ENCODE data around the gene NUP210.

The NUP210 gene

DNA sequence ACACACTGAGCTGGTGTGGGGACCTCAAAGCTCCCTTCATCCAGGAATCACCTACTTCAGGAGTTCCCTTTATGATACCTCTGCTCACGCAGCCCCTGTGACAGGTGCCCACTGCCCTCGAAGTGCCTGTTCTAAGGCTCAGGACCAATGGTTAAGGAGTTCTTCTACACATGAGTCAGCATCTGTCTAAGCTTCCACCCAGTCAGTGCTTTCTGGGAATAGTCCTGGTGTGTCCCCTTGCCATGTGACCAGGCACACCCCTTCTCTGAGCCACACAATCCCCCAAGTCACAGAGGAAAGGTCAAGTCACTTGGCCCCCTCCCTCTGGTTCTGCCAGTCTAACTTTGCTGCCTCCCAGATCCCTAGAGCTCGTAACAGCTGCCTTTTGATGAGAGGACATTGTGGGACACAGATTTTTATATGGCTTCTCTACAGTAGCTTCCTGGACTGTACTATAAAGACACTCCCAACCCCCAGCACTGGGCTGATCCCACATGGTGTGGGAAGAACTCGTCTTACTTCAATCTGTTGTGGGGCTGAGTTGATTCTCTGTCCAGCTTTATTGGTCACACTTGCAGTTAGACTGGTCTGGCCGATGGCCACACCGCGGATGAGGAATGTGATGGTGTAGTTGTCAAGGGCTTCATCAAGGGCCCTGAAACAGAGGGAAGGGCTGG is 78.8 kb downstream of the NUP210 start:
- no peaks in the 10 kb centered on the region for H3K9me3 ChIP-seq (ENCODE audit: severe bottlenecking)
- no peak for TF ChIP-seq CTCF (IDR thresholded peaks at IDR 0.05; ENCODE audit: low read depth, low read length)
- peaks cover 72% of the 10 kb centered on the region for H3K36me3 ChIP-seq
- H3K4me3 ChIP-seq (ENCODE audit: low read depth, low read length), result no peak overlapping the region
- no peaks in the 10 kb centered on the region for H3K27me3 ChIP-seq (ENCODE audit: insufficient read depth, low read depth, severe bottlenecking)
- H3K27ac ChIP-seq, result no peak overlapping the region
- no peak for DNase-seq

DNA sequence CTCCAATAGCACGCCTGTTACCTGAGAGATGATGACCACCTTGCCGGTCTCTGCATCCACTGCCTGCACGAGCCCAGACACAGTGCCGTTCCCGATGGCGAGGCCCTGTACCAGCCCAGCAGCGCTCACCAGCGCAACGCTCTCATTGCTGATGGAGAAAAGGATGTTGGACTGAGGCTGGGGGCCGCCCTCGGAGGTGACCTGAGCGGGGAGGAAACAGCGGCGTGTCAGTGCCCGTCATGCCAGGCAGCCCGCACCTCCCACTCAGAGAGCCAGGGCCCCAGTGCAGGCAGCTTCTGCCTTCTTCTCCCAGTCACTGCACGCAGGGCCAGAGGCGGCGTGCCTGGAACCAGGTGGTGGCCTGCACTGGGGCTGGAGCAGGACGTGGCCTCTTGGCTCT is 80.3 kb downstream of the NUP210 start:
- no peaks in the 10 kb centered on the region for H3K9me3 ChIP-seq (ENCODE audit: severe bottlenecking)
- no peak for TF ChIP-seq CTCF (IDR thresholded peaks at IDR 0.05; ENCODE audit: low read depth, low read length)
- no peak overlapping the region for H3K4me3 ChIP-seq (ENCODE audit: low read depth, low read length)
- no peak for DNase-seq
- H3K27me3 ChIP-seq (ENCODE audit: insufficient read depth, low read depth, severe bottlenecking), result no peaks in the 10 kb centered on the region
- no peak overlapping the region for H3K27ac ChIP-seq
- H3K36me3 ChIP-seq, result peaks cover 76% of the 10 kb centered on the region

DNA sequence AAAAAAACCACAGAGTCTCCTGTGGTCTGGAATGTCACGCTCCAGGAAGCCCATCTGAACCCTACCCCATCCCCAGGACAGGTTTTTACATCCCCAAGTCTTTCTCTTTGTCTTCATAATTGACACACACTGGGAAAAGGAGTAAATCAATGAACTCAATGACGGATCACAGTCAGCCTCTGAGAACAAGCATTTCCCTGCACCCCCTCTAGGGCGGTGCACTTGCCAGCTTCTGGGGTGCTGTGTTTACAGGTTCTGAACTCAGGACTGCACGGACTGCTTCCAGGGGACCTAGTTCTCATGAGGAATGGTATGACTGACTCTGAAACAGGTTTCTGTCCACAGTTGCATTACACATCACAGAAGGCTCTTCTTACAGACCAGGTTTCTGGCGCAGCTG is 81.1 kb downstream of the NUP210 start:
- Histone ChIP-seq H3K27me3 (ENCODE audit: insufficient read depth, low read depth, severe bottlenecking) (no peaks in the 10 kb centered on the region), H3K36me3 (peaks cover 71% of the 10 kb centered on the region), H3K9me3 (ENCODE audit: severe bottlenecking) (no peaks in the 10 kb centered on the region), H3K4me3 (ENCODE audit: low read depth, low read length) (no peak overlapping the region), H3K27ac (no peak overlapping the region)
- DNase-seq, result no peak
- TF ChIP-seq CTCF (IDR thresholded peaks at IDR 0.05; ENCODE audit: low read depth, low read length), result no peak

DNA sequence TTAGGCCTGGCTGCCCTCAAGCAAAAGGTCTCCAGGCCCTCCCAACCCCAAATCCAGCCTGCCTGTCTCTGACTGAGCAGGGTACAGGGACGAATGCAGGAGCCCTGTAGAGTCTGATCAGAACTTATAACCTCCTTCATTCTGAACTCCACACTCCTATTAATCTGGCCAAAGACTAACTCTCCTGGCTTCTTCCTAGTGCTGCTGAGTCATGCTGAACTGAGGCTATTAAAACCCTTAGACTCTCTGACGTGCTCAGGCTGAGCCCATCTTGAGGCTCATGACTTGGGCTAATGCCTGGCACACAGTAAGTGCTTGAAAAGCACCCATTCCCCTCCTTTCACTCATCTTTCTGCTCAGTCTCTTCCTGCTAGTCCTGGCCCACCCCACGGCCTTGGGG is 81.9 kb downstream of the NUP210 start:
- DNase-seq, result no peak
- H3K27ac ChIP-seq, result no peak overlapping the region
- no peaks in the 10 kb centered on the region for H3K27me3 ChIP-seq (ENCODE audit: insufficient read depth, low read depth, severe bottlenecking)
- H3K4me3 ChIP-seq (ENCODE audit: low read depth, low read length), result no peak overlapping the region
- peaks cover 73% of the 10 kb centered on the region for H3K36me3 ChIP-seq
- TF ChIP-seq CTCF (IDR thresholded peaks at IDR 0.05; ENCODE audit: low read depth, low read length), result no peak
- no peaks in the 10 kb centered on the region for H3K9me3 ChIP-seq (ENCODE audit: severe bottlenecking)

GRCh38 chr3:13336592-13336991 is 83.5 kb downstream of the NUP210 start:
- no peak for TF ChIP-seq CTCF (IDR thresholded peaks at IDR 0.05; ENCODE audit: low read depth, low read length)
- no peaks in the 10 kb centered on the region for H3K9me3 ChIP-seq (ENCODE audit: severe bottlenecking)
- H3K36me3 ChIP-seq, result peaks cover 73% of the 10 kb centered on the region
- H3K27me3 ChIP-seq (ENCODE audit: insufficient read depth, low read depth, severe bottlenecking), result no peaks in the 10 kb centered on the region
- DNase-seq, result no peak
- H3K27ac ChIP-seq, result no peak overlapping the region
- H3K4me3 ChIP-seq (ENCODE audit: low read depth, low read length), result no peak overlapping the region

DNA sequence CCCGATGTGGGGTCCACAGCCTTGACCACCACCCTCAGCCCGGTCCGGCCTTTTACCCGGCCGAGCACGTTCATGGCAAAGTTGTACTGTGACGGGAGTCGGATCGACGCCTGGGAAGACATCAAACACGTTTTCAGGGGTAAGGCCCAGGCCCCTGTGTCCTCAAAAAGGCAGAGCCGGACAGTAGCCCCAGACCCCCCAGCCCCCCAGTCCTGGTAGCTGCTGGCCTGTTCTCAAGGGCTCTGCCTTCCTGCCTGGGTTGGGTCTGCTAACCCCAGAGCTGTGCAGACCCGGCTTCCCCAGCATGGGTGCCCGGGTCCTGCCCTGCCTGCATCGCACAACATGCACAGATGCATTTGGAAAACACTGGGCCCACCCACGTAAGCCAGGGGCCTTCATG is 84.6 kb downstream of the NUP210 start:
- no peak overlapping the region for H3K4me3 ChIP-seq (ENCODE audit: low read depth, low read length)
- H3K27me3 ChIP-seq (ENCODE audit: insufficient read depth, low read depth, severe bottlenecking), result no peaks in the 10 kb centered on the region
- no peak overlapping the region for H3K27ac ChIP-seq
- no peak for DNase-seq
- peaks cover 71% of the 10 kb centered on the region for H3K36me3 ChIP-seq
- TF ChIP-seq CTCF (IDR thresholded peaks at IDR 0.05; ENCODE audit: low read depth, low read length), result no peak
- no peaks in the 10 kb centered on the region for H3K9me3 ChIP-seq (ENCODE audit: severe bottlenecking)
